Peyer's patch (tissue), 4 donors: ENCODE results near the gene CSTB. TPM values are rescaled to one million over a fixed set of nuclear protein-coding genes. Genes with fewer than 3 reads are reported as not detected.

Experiments
- DNase-seq, 3 donors: peaks; one replicate each; pipeline ENCODE4 v3.0.0-alpha.2; 2017 to 2019
- H3K27ac ChIP-seq, 4 donors: fragments of 200-600 bp; sonication (generic); one replicate each; pipeline ENCODE4 v1.5.1; 2016 to 2019
- H3K27me3 ChIP-seq, 2 donors: fragments of 200-600 bp; sonication (generic); one replicate each; pipeline ENCODE4 v1.5.1; 2019
- H3K36me3 ChIP-seq, 3 donors: fragments of 200-600 bp; sonication (generic); one replicate each; pipeline ENCODE4 v1.5.1; 2016 to 2019
- H3K4me1 ChIP-seq, 4 donors: fragments of 200-600 bp; sonication (generic); one replicate each; pipeline ENCODE4 v1.5.1; 2016 to 2019
- H3K4me3 ChIP-seq, 4 donors: fragments of 200-600 bp; sonication (generic); 1 replicate in 3 of 4; 2 replicates in 1 of 4; pipeline ENCODE4 v1.5.1; 2016 to 2019; ENCODE audit warnings: mild to moderate bottlenecking in 1 of 4
- H3K9me3 ChIP-seq, 4 donors: fragments of 200-600 bp; sonication (generic); one replicate each; pipeline ENCODE4 v1.5.1; 2016 to 2019; ENCODE audit warnings: mild to moderate bottlenecking in 1 of 4
- POLR2A ChIP-seq, 2 donors: fragments of 450-650 bp; IDR thresholded peaks; one replicate each; pipeline ENCODE4 v1.5.1; 2017; ENCODE audit warnings: antibody characterized with exemption in 2 of 2, mild to moderate bottlenecking in 2 of 2, moderate library complexity in 2 of 2
- total RNA-seq, 4 donors: library from RNA; depleted of rRNA; stranded (reverse); fragments of >200 nt; gene quantifications; one replicate each; pipeline ENCODE4 v1.1.0, GENCODE V29; 2016
- TF ChIP-seq, protein P1 (sequence below), 6 experiments: fragments of 450-650 bp in 4 of 6; fragments of 200-600 bp in 2 of 6; sonication (generic) in 1 of 6; IDR thresholded peaks; one replicate each; pipeline ENCODE4 v1.5.1; 2017 to 2019; ENCODE audit warnings: antibody characterized with exemption in 6 of 6, mild to moderate bottlenecking in 3 of 6, moderate library complexity in 1 of 6

The CSTB gene
- total RNA-seq, 4 donors from 2014 or later = 7.4 to 16.1 (median 13.3) TPM

GRCh38 chr21:43801006-43801783 lies 25.1 kb upstream of the CSTB start:
- no peak overlapping the region for H3K4me3 ChIP-seq
- no peak overlapping the region for H3K27ac ChIP-seq
- H3K4me1 ChIP-seq = peaks cover 0 to 5% (median 2%) of the 10 kb centered on the region in 4 donors
- DNase-seq = no peak
- no peak for TF ChIP-seq POLR2A (IDR thresholded peaks at IDR 0.05)
- TF ChIP-seq, protein P1, sequence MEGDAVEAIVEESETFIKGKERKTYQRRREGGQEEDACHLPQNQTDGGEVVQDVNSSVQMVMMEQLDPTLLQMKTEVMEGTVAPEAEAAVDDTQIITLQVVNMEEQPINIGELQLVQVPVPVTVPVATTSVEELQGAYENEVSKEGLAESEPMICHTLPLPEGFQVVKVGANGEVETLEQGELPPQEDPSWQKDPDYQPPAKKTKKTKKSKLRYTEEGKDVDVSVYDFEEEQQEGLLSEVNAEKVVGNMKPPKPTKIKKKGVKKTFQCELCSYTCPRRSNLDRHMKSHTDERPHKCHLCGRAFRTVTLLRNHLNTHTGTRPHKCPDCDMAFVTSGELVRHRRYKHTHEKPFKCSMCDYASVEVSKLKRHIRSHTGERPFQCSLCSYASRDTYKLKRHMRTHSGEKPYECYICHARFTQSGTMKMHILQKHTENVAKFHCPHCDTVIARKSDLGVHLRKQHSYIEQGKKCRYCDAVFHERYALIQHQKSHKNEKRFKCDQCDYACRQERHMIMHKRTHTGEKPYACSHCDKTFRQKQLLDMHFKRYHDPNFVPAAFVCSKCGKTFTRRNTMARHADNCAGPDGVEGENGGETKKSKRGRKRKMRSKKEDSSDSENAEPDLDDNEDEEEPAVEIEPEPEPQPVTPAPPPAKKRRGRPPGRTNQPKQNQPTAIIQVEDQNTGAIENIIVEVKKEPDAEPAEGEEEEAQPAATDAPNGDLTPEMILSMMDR (IDR thresholded peaks at IDR 0.05) = no peak
- no peaks in the 10 kb centered on the region for H3K27me3 ChIP-seq
- H3K36me3 ChIP-seq = peaks cover 0 to 72% (median 0%) of the 10 kb centered on the region in 3 donors
- H3K9me3 ChIP-seq = no peaks in the 10 kb centered on the region

GRCh38 chr21:43800566-43800965 lies 24.5 kb upstream of the CSTB start:
- no peak for DNase-seq
- TF ChIP-seq, protein P1 (IDR thresholded peaks at IDR 0.05) = no peak
- no peak for TF ChIP-seq POLR2A (IDR thresholded peaks at IDR 0.05)
- H3K4me3 ChIP-seq = no peak overlapping the region
- no peaks in the 10 kb centered on the region for H3K27me3 ChIP-seq
- no peak overlapping the region for H3K27ac ChIP-seq
- H3K36me3 ChIP-seq = peaks cover 0 to 79% (median 0%) of the 10 kb centered on the region in 3 donors
- H3K4me1 ChIP-seq = no peaks in the 10 kb centered on the region
- H3K9me3 ChIP-seq = no peaks in the 10 kb centered on the region

DNA sequence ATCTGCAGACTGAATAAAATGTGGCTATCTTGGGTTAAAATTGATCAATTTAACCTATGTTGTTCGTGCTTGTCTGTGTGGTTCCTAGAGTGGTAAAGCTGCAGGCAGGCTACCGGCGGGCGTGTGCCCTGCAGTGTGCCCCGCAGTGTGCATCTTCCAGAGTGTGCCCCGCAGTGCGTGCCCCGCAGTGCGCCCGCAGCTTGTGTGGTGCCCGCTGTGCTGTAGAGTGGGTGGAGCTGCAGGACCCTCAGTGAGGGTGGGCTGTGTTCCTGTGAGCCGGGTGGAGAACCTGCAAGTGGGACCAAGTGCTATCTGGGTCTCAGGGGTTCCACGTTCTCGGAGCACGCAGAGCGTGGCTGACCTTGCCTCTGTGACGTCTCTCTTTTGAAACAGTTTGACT lies 24.0 kb upstream of the CSTB start:
- H3K27ac ChIP-seq = no peak overlapping the region
- H3K4me1 ChIP-seq = no peaks in the 10 kb centered on the region
- no peak overlapping the region for H3K4me3 ChIP-seq
- DNase-seq = no peak
- no peak for TF ChIP-seq POLR2A (IDR thresholded peaks at IDR 0.05)
- TF ChIP-seq, protein P1 (IDR thresholded peaks at IDR 0.05) = no peak
- H3K36me3 ChIP-seq = peaks cover 0 to 83% (median 0%) of the 10 kb centered on the region in 3 donors
- H3K9me3 ChIP-seq = no peaks in the 10 kb centered on the region
- H3K27me3 ChIP-seq = no peaks in the 10 kb centered on the region

DNA sequence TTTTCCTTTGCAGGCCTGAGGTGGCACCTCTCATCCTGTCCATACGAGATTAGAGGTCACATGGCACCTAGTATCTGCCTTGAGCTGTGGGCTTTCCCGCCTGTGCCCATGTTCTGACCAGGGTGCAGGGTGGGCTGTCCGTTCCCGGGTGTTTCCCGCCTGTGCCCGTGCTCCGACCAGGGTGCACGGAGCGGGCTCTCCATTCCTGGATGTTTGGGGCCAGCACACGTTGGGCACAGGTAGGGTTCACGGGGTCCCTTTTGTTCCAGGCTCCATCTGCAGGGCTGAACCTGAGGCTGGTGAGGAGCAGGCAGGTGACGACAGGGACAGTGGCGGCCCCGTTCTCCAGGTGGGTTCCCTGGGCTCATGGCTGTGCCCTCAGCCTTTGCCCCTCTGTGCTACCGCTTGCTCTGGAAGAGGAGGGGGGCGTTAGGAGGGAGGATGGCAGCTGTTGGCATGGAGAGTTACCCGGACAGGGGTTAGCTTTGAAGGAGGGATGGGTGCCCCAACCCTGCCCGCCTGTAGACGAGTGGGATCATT lies 23.3 kb upstream of the CSTB start:
- no peaks in the 10 kb centered on the region for H3K27me3 ChIP-seq
- H3K27ac ChIP-seq = no peak overlapping the region
- H3K36me3 ChIP-seq = peaks cover 0 to 90% (median 0%) of the 10 kb centered on the region in 3 donors
- H3K9me3 ChIP-seq = no peaks in the 10 kb centered on the region
- no peak overlapping the region for H3K4me3 ChIP-seq
- no peak for DNase-seq
- no peak for TF ChIP-seq POLR2A (IDR thresholded peaks at IDR 0.05)
- TF ChIP-seq, protein P1 (IDR thresholded peaks at IDR 0.05) = no peak
- no peaks in the 10 kb centered on the region for H3K4me1 ChIP-seq

- DNase-seq = no peak
- TF ChIP-seq, protein P1 (IDR thresholded peaks at IDR 0.05) = no peak
- no peak for TF ChIP-seq POLR2A (IDR thresholded peaks at IDR 0.05)
- Histone ChIP-seq H3K36me3 (peaks cover 0 to 96% (median 0%) of the 10 kb centered on the region in 3 donors), H3K4me3 (no peak overlapping the region), H3K27me3 (no peaks in the 10 kb centered on the region), H3K4me1 (no peaks in the 10 kb centered on the region), H3K9me3 (no peaks in the 10 kb centered on the region), H3K27ac (no peak overlapping the region)
These were observed 22.0 kb upstream of the CSTB start for GRCh38 chr21:43797925-43798715.
